OCI-LY1 (cell line): Measurements from ENCODE around the gene GUCY1A2.

Source experiments
- H2AFZ ChIP-seq: fragments of 200-600 bp; sonication (generic), shearing (Covaris generic); 2 replicates; pipeline ENCODE4 v1.6.0; 2014; ENCODE audit warnings: antibody characterized with exemption, mild to moderate bottlenecking, low read length
- H3F3A ChIP-seq: fragments of 200-600 bp; sonication (generic), shearing (Covaris generic); 2 replicates; pipeline ENCODE4 v1.6.0; 2014; ENCODE audit warnings: mild to moderate bottlenecking, antibody characterized with exemption, low read length, moderate library complexity; ENCODE audit not compliant: insufficient read depth
- H3K27ac ChIP-seq: fragments of 200-600 bp; sonication (generic); 2 replicates; pipeline ENCODE4 v1.5.1; 2014; ENCODE audit warnings: low read length, mixed run types, mild to moderate bottlenecking, low read depth; ENCODE audit not compliant: poor library complexity, severe bottlenecking
- H3K27me3 ChIP-seq: fragments of 200-600 bp; sonication (generic); 2 replicates; pipeline ENCODE4 v1.6.0; 2014; ENCODE audit warnings: antibody characterized with exemption, mild to moderate bottlenecking, low read length, moderate library complexity; ENCODE audit not compliant: insufficient read depth
- H3K36me3 ChIP-seq: fragments of 200-600 bp; sonication (generic); 2 replicates; pipeline ENCODE4 v1.6.1; 2014; ENCODE audit warnings: mild to moderate bottlenecking, antibody characterized with exemption, low read length, moderate library complexity, mixed read lengths; ENCODE audit not compliant: insufficient read depth
- H3K4me1 ChIP-seq: fragments of 200-600 bp; sonication (generic); 2 replicates; pipeline ENCODE4 v1.5.1; 2014; ENCODE audit warnings: mild to moderate bottlenecking, low read length, moderate library complexity; ENCODE audit not compliant: insufficient read depth, severe bottlenecking
- H3K4me2 ChIP-seq: fragments of 200-600 bp; sonication (generic), shearing (Covaris generic); 2 replicates; pipeline ENCODE4 v1.6.1; 2014; ENCODE audit warnings: low read length
- H3K4me3 ChIP-seq: fragments of 200-600 bp; sonication (generic); 2 replicates; pipeline ENCODE4 v1.5.1; 2014; ENCODE audit warnings: low read length, low read depth, mild to moderate bottlenecking, mixed read lengths; ENCODE audit not compliant: poor library complexity, severe bottlenecking
- H3K79me2 ChIP-seq: fragments of 200-600 bp; shearing (Covaris generic); 2 replicates; pipeline ENCODE4 v1.6.1; 2016; ENCODE audit warnings: mixed run types, low read length, mixed read lengths; ENCODE audit not compliant: insufficient read depth
- H3K9ac ChIP-seq: fragments of 200-600 bp; sonication (generic), shearing (Covaris generic); 2 replicates; pipeline ENCODE4 v1.6.1; 2014; ENCODE audit warnings: mild to moderate bottlenecking, low read length, mixed read lengths
- H3K9me2 ChIP-seq: fragments of 200-600 bp; sonication (generic), shearing (Covaris generic); 2 replicates; pipeline ENCODE4 v1.6.1; 2014; ENCODE audit warnings: low read depth, mild to moderate bottlenecking, low read length, mixed read lengths
- H3K9me3 ChIP-seq: fragments of 200-600 bp; shearing (Covaris generic); 2 replicates; pipeline ENCODE4 v1.6.1; 2014; ENCODE audit warnings: low read length, mixed read lengths
- H4K20me1 ChIP-seq: fragments of 200-600 bp; sonication (generic), shearing (Covaris generic); 2 replicates; pipeline ENCODE4 v1.6.0; 2016; ENCODE audit warnings: mild to moderate bottlenecking, low read length; ENCODE audit not compliant: insufficient read depth
- EZH2 ChIP-seq: fragments of 200-600 bp; sonication (generic), shearing (Covaris generic); IDR thresholded peaks from 2 replicates; pipeline ENCODE4 v1.8.0; 2017; ENCODE audit warnings: borderline replicate concordance, mixed run types, mild to moderate bottlenecking, antibody characterized with exemption, low read length, moderate library complexity, mixed read lengths
- TF ChIP-seq, protein P1 (sequence below): fragments of 200-600 bp; sonication (generic), shearing (Covaris generic); IDR thresholded peaks from 2 replicates; pipeline ENCODE4 v1.5.1; 2017; ENCODE audit warnings: mild to moderate bottlenecking, antibody characterized with exemption, low read length, moderate library complexity, mixed read lengths

The GUCY1A2 gene

GRCh38 chr11:106989078-106989455, 29.2 kb downstream of the GUCY1A2 start:
- no peaks in the 10 kb centered on the region for H3F3A ChIP-seq
- H3K4me2 ChIP-seq: no peak overlapping the region
- no peaks in the 10 kb centered on the region for H3K9me2 ChIP-seq
- TF ChIP-seq, protein P1, sequence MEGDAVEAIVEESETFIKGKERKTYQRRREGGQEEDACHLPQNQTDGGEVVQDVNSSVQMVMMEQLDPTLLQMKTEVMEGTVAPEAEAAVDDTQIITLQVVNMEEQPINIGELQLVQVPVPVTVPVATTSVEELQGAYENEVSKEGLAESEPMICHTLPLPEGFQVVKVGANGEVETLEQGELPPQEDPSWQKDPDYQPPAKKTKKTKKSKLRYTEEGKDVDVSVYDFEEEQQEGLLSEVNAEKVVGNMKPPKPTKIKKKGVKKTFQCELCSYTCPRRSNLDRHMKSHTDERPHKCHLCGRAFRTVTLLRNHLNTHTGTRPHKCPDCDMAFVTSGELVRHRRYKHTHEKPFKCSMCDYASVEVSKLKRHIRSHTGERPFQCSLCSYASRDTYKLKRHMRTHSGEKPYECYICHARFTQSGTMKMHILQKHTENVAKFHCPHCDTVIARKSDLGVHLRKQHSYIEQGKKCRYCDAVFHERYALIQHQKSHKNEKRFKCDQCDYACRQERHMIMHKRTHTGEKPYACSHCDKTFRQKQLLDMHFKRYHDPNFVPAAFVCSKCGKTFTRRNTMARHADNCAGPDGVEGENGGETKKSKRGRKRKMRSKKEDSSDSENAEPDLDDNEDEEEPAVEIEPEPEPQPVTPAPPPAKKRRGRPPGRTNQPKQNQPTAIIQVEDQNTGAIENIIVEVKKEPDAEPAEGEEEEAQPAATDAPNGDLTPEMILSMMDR: no peak
- TF ChIP-seq EZH2: no peak
- no peaks in the 10 kb centered on the region for H3K36me3 ChIP-seq
- no peak overlapping the region for H3K27ac ChIP-seq
- no peak overlapping the region for H3K4me3 ChIP-seq
- H2AFZ ChIP-seq: no peak overlapping the region
- H3K4me1 ChIP-seq: no peaks in the 10 kb centered on the region
- no peaks in the 10 kb centered on the region for H4K20me1 ChIP-seq
- no peaks in the 10 kb centered on the region for H3K9me3 ChIP-seq
- H3K27me3 ChIP-seq: no peaks in the 10 kb centered on the region
- H3K79me2 ChIP-seq: no peaks in the 10 kb centered on the region
- no peak overlapping the region for H3K9ac ChIP-seq

GRCh38 chr11:106988151-106989077, 29.9 kb downstream of the GUCY1A2 start:
- Histone ChIP-seq H3K27ac (no peak overlapping the region), H3K9me2 (no peaks in the 10 kb centered on the region)

DNA sequence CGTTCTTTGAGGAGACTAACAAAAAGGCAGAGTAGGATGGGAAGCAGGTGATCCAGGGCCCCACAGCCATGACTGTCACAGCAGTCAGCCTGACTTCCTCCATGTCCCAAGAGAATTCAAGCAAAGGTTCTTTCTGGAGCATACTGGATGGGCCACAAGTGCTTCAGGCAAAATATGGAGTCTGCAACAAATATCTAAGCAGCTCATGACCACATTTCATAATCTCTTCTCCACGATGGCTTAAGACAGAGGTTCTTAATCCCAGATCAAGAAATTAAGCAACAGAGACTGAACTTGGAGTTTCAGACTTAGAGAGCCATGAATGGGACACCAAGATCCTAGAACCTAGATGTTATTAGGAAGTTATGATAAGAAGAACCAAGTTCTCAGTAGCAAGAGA, 31.6 kb downstream of the GUCY1A2 start:
- H3K79me2 ChIP-seq: no peaks in the 10 kb centered on the region
- no peaks in the 10 kb centered on the region for H3K9me2 ChIP-seq
- no peak overlapping the region for H3K4me2 ChIP-seq
- H3F3A ChIP-seq: no peaks in the 10 kb centered on the region
- H3K9ac ChIP-seq: no peak overlapping the region
- H3K27ac ChIP-seq: no peak overlapping the region
- no peaks in the 10 kb centered on the region for H3K4me1 ChIP-seq
- no peaks in the 10 kb centered on the region for H3K9me3 ChIP-seq
- TF ChIP-seq EZH2: no peak
- TF ChIP-seq, protein P1: no peak
- no peaks in the 10 kb centered on the region for H3K27me3 ChIP-seq
- no peak overlapping the region for H2AFZ ChIP-seq
- H4K20me1 ChIP-seq: no peaks in the 10 kb centered on the region
- H3K36me3 ChIP-seq: no peaks in the 10 kb centered on the region
- no peak overlapping the region for H3K4me3 ChIP-seq

More at GRCh38 chr11:106988151-106989077, 29.9 kb downstream of the GUCY1A2 start:
- Histone ChIP-seq H2AFZ (no peak overlapping the region), H3K79me2 (no peaks in the 10 kb centered on the region), H4K20me1 (no peaks in the 10 kb centered on the region), H3K36me3 (no peaks in the 10 kb centered on the region), H3K4me3 (no peak overlapping the region), H3K9ac (no peak overlapping the region), H3K27me3 (no peaks in the 10 kb centered on the region), H3K4me2 (no peak overlapping the region), H3K4me1 (no peaks in the 10 kb centered on the region), H3K9me3 (no peaks in the 10 kb centered on the region), H3F3A (no peaks in the 10 kb centered on the region)
- no peak for TF ChIP-seq EZH2
- TF ChIP-seq, protein P1: no peak
